ENCODE results near the gene TFF1.
A peak's percentile ranks its signal among the peaks of the same experiment; 100 is the strongest.
"Not testable (repeated sequence)": the region's sequence is repeated elsewhere in the genome, so short reads cannot be mapped to it uniquely, and the experiment has no call there.

Gene TFF1

GRCh38 chr21:42366292-42367010, at the start of gene TFF1:
Gene TFF1 (minus strand): TSS chr21:42366535. CDS start chr21:42366495, 40 bp downstream.
- no peak for DNase-seq (ENCODE audit: low read depth in 2 of 2, low spot score in 1 of 2)

- DNase-seq (ENCODE audit: low read depth in 2 of 2, low spot score in 1 of 2), result peak; percentile 84 to 88
These were observed 48.8 kb upstream of the TFF1 start for GRCh38 chr21:42414928-42415769.

GRCh38 chr21:42414553-42414927, 48.2 kb upstream of the TFF1 start:
- DNase-seq (ENCODE audit: low read depth in 2 of 2, low spot score in 1 of 2), result no peak

- DNase-seq (ENCODE audit: low read depth in 2 of 2, low spot score in 1 of 2), result no peak
These were observed 47.7 kb upstream of the TFF1 start for GRCh38 chr21:42414066-42414465.

GRCh38 chr21:42413500-42413899, 47.2 kb upstream of the TFF1 start:
- DNase-seq (ENCODE audit: low read depth in 2 of 2, low spot score in 1 of 2), result no peak

GRCh38 chr21:42413093-42413492, 46.8 kb upstream of the TFF1 start:
- DNase-seq (ENCODE audit: low read depth in 2 of 2, low spot score in 1 of 2), result no peak

GRCh38 chr21:42412636-42412933, 46.2 kb upstream of the TFF1 start:
- no peak for DNase-seq (ENCODE audit: low read depth in 2 of 2, low spot score in 1 of 2)

- no peak for DNase-seq (ENCODE audit: low read depth in 2 of 2, low spot score in 1 of 2)
These were observed 45.7 kb upstream of the TFF1 start for GRCh38 chr21:42411891-42412635.

GRCh38 chr21:42411197-42411869, 45.0 kb upstream of the TFF1 start:
- DNase-seq (ENCODE audit: low read depth in 2 of 2, low spot score in 1 of 2), result no peak

GRCh38 chr21:42409366-42409765, 43.0 kb upstream of the TFF1 start:
- no peak for DNase-seq (ENCODE audit: low read depth in 2 of 2, low spot score in 1 of 2)

- DNase-seq (ENCODE audit: low read depth in 2 of 2, low spot score in 1 of 2), result not testable (repeated sequence)
These were observed 42.4 kb upstream of the TFF1 start for GRCh38 chr21:42408718-42409117.

GRCh38 chr21:42407476-42407875, 41.1 kb upstream of the TFF1 start:
- no peak for DNase-seq (ENCODE audit: low read depth in 2 of 2, low spot score in 1 of 2)

- DNase-seq (ENCODE audit: low read depth in 2 of 2, low spot score in 1 of 2), result no peak
These were observed 40.5 kb upstream of the TFF1 start for GRCh38 chr21:42406866-42407265.

- no peak for DNase-seq (ENCODE audit: low read depth in 2 of 2, low spot score in 1 of 2)
These were observed 39.9 kb upstream of the TFF1 start for GRCh38 chr21:42406201-42406621.

- DNase-seq (ENCODE audit: low read depth in 2 of 2, low spot score in 1 of 2), result no peak
These were observed 39.0 kb upstream of the TFF1 start for GRCh38 chr21:42405064-42406013.

GRCh38 chr21:42404539-42404938, 38.2 kb upstream of the TFF1 start:
- DNase-seq (ENCODE audit: low read depth in 2 of 2, low spot score in 1 of 2), result no peak

- no peak for DNase-seq (ENCODE audit: low read depth in 2 of 2, low spot score in 1 of 2)
These were observed 37.4 kb upstream of the TFF1 start, which contains the start of gene UBASH3A for GRCh38 chr21:42403611-42404231. Gene UBASH3A (plus strand): TSS chr21:42403902. CDS start chr21:42403946, 44 bp downstream.

- no peak for DNase-seq (ENCODE audit: low read depth in 2 of 2, low spot score in 1 of 2)
These were observed 35.5 kb upstream of the TFF1 start for GRCh38 chr21:42401820-42402251.

GRCh38 chr21:42401154-42401553, 34.8 kb upstream of the TFF1 start:
- DNase-seq (ENCODE audit: low read depth in 2 of 2, low spot score in 1 of 2), result no peak

- no peak for DNase-seq (ENCODE audit: low read depth in 2 of 2, low spot score in 1 of 2)
These were observed 34.2 kb upstream of the TFF1 start for GRCh38 chr21:42400525-42400924.

Measured in stimulated activated CD8-positive, alpha-beta memory T cell treated with anti-CD3 and anti-CD28 coated beads, Interleukin-4, amount 100 ng/mL, for 4 hours (primary cell).